PFSK-1 (cell line): ENCODE measurements around the gene ABCC6.

Experiments used
- FOXP2 ChIP-seq: optimal IDR thresholded peaks from 2 replicates; pipeline ENCODE3; 2011; ENCODE audit warnings: borderline replicate concordance, control low read depth, inconsistent platforms; ENCODE audit not compliant: insufficient read depth; ENCODE audit errors: extremely low read length, extremely low read depth
- POLR2AphosphoS5 ChIP-seq: IDR thresholded peaks from 2 replicates; pipeline ENCODE4 v1.6.1; 2012; ENCODE audit warnings: low read depth, mild to moderate bottlenecking, control low read depth, low read length, moderate library complexity
- REST ChIP-seq, 2 experiments: IDR thresholded peaks; 2 replicates each; pipeline versions ENCODE4 v1.6.1 to v1.8.0; 2011 to 2012; ENCODE audit warnings: low read depth in 2 of 2, low read length in 2 of 2, control low read depth in 1 of 2, inconsistent platforms in 1 of 2, mild to moderate bottlenecking in 1 of 2, moderate library complexity in 1 of 2; ENCODE audit not compliant: insufficient read depth in 1 of 2
- SIN3A ChIP-seq: IDR thresholded peaks from 2 replicates; pipeline ENCODE4 v1.6.1; 2012; ENCODE audit warnings: mild to moderate bottlenecking, low read length, moderate library complexity, borderline replicate concordance; ENCODE audit not compliant: insufficient read depth
- TAF1 ChIP-seq: IDR thresholded peaks from 2 replicates; pipeline ENCODE4 v1.6.1; 2012; ENCODE audit warnings: low read length, control low read depth, borderline replicate concordance; ENCODE audit not compliant: insufficient read depth

GRCh38 chr16:16172991-16173390 lies 50.3 kb downstream of the ABCC6 start:
- TF ChIP-seq POLR2AphosphoS5: no peak
- no peak for TF ChIP-seq FOXP2
- TF ChIP-seq SIN3A: no peak
- TF ChIP-seq REST (IDR thresholded peaks at IDR 0.05; ENCODE audit: insufficient read depth in 1 of 2, low read depth in 2 of 2, low read length in 2 of 2): no peak
- TF ChIP-seq TAF1: no peak
